WI38 (cell line): ENCODE measurements around the gene LIG1.

Source experiments
- H3K4me3 ChIP-seq: 2 replicates; pipeline ENCODE4 v1.5.1; 2011; ENCODE audit warnings: low read depth, mild to moderate bottlenecking, control low read depth, low read length
- TF ChIP-seq, protein P1 (sequence below): IDR thresholded peaks from 2 replicates; pipeline ENCODE4 v1.5.1; 2012; ENCODE audit warnings: low read depth, mild to moderate bottlenecking, control low read depth, low read length

Gene LIG1

DNA sequence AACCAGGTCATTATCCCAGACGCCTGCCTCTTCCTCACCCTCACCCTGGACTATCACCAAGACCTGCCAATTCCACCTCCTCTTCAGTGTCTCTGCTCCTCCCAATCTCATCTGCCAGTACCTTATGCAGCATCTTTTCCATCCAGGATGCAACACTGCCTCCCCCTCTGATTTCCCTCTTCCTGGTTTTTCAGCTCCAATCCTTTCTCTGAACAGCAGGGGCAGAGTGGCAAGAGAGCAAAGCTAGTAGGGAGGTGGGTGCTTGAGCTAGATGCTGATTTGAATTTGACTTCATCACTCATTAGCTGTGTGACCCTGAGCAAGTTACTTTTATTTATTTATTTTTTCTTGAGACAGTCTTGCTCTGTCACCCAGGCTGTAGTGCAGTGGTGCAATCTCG is 100.7 kb downstream of the LIG1 start:
- H3K4me3 ChIP-seq: no peak overlapping the region
- TF ChIP-seq, protein P1, sequence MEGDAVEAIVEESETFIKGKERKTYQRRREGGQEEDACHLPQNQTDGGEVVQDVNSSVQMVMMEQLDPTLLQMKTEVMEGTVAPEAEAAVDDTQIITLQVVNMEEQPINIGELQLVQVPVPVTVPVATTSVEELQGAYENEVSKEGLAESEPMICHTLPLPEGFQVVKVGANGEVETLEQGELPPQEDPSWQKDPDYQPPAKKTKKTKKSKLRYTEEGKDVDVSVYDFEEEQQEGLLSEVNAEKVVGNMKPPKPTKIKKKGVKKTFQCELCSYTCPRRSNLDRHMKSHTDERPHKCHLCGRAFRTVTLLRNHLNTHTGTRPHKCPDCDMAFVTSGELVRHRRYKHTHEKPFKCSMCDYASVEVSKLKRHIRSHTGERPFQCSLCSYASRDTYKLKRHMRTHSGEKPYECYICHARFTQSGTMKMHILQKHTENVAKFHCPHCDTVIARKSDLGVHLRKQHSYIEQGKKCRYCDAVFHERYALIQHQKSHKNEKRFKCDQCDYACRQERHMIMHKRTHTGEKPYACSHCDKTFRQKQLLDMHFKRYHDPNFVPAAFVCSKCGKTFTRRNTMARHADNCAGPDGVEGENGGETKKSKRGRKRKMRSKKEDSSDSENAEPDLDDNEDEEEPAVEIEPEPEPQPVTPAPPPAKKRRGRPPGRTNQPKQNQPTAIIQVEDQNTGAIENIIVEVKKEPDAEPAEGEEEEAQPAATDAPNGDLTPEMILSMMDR: no peak
